ENCODE measurements around the gene DPP10. TPM values are rescaled to one million over a fixed set of nuclear protein-coding genes. Genes with fewer than 3 reads are reported as not detected.
A peak's percentile ranks its signal among the peaks of the same experiment; 100 is the strongest.

Gene DPP10
- total RNA-seq, 3 donors from 2014 or later (not counting 1 experiment from before 2014, with no cell fraction given): not detected

DNA sequence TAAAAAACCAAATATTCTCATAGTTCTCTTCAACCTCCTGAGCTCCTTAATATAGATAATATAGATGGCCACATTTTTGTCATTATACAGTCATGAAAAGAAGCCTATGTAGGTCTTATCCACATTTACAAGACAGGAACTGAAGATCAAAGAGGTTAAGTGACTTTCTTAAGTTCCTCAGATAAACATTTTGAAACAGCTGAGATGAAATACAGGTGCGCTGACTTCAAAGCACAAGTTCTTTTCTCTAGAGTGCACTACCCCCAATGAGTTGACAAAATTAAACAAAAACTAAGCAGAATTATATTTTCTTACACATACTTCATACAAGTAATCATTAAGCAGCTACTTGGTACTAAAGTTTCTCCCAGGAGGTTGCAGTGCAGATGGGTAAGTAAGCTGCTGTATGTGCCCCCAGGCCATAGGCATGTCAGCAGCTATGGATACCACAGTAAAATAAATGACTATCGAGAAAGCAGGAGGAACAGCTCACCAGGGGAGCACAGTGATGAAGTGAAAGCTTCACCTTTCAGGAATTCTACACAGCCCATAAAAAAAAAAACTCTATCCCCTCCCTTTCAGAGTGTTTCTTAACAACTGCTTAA is 199.8 kb downstream of the DPP10 start:
- TF ChIP-seq, protein P1, sequence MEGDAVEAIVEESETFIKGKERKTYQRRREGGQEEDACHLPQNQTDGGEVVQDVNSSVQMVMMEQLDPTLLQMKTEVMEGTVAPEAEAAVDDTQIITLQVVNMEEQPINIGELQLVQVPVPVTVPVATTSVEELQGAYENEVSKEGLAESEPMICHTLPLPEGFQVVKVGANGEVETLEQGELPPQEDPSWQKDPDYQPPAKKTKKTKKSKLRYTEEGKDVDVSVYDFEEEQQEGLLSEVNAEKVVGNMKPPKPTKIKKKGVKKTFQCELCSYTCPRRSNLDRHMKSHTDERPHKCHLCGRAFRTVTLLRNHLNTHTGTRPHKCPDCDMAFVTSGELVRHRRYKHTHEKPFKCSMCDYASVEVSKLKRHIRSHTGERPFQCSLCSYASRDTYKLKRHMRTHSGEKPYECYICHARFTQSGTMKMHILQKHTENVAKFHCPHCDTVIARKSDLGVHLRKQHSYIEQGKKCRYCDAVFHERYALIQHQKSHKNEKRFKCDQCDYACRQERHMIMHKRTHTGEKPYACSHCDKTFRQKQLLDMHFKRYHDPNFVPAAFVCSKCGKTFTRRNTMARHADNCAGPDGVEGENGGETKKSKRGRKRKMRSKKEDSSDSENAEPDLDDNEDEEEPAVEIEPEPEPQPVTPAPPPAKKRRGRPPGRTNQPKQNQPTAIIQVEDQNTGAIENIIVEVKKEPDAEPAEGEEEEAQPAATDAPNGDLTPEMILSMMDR (IDR thresholded peaks at IDR 0.05): no peak
- no peak overlapping the region for H3K4me3 Mint-ChIP-seq
- intact Hi-C loops (cut with micrococcal nuclease): no loop called here
- 75% methylated on average over 2 of the region's 2 CpGs for WGBS (ENCODE audit: insufficient coverage)
- Histone ChIP-seq H3K4me3 (ENCODE audit: low read length) (no peak overlapping the region), H3K4me1 (ENCODE audit: control insufficient read depth, insufficient read depth, low read length) (no peaks in the 10 kb centered on the region), H3K9me3 (ENCODE audit: control insufficient read depth, insufficient read depth, low read length) (no peaks in the 10 kb centered on the region), H3K27ac (ENCODE audit: low read length) (no peak overlapping the region), H3K36me3 (ENCODE audit: control insufficient read depth, insufficient read depth, low read length) (no peaks in the 10 kb centered on the region), H3K27me3 (ENCODE audit: control insufficient read depth, insufficient read depth, low read length) (no peaks in the 10 kb centered on the region)
- H3K36me3 Mint-ChIP-seq: no peaks in the 10 kb centered on the region
- H3K9me3 Mint-ChIP-seq: peaks cover 3 to 6% of the 10 kb centered on the region in 2 donors
- no peaks in the 10 kb centered on the region for H3K4me1 Mint-ChIP-seq
- H3K27me3 Mint-ChIP-seq (ENCODE audit: low read depth in 2 of 2): no peaks in the 10 kb centered on the region
- no peak overlapping the region for H3K27ac Mint-ChIP-seq
- ATAC-seq: peak in 1 of 3 donors; percentile 30
- DNase-seq: peak in 1 of 2 donors; percentile 4

DNA sequence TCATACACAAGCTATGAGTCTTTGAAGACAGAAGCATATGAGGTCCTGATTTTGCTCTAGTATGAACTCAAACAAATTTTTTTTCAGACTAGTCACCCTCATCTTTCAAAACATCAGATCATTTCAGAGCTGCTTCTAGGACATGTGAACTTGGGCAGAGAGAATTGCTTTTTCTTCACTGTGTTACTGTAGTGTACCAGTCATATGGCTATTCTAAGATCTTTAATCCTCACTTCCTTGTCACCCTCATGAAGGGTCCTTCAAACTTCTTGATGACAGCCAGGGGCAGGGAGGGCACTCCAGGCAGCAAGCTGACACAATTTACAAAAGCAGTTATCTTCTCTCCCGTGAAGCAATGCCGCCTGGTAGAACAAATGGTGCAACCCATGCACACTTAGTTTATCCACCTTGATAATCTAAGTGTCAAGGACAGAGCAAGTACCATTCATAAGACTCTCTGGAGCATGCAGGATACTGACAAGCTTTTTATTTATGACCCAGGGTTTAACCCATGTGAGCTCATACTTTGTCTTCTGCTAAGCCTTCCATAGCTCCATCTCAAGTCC is 200.6 kb downstream of the DPP10 start:
- Histone ChIP-seq H3K9me3 (ENCODE audit: control insufficient read depth, insufficient read depth, low read length) (no peaks in the 10 kb centered on the region), H3K4me3 (ENCODE audit: low read length) (no peak overlapping the region), H3K27me3 (ENCODE audit: control insufficient read depth, insufficient read depth, low read length) (no peaks in the 10 kb centered on the region), H3K36me3 (ENCODE audit: control insufficient read depth, insufficient read depth, low read length) (no peaks in the 10 kb centered on the region), H3K4me1 (ENCODE audit: control insufficient read depth, insufficient read depth, low read length) (no peaks in the 10 kb centered on the region), H3K27ac (ENCODE audit: low read length) (no peak overlapping the region)
- H3K36me3 Mint-ChIP-seq: no peaks in the 10 kb centered on the region
- peaks cover 0 to 6% of the 10 kb centered on the region in 2 donors for H3K9me3 Mint-ChIP-seq
- no peak for ATAC-seq
- no peak overlapping the region for H3K27ac Mint-ChIP-seq
- H3K4me1 Mint-ChIP-seq: no peaks in the 10 kb centered on the region
- no peak overlapping the region for H3K4me3 Mint-ChIP-seq
- TF ChIP-seq, protein P1 (IDR thresholded peaks at IDR 0.05): no peak
- intact Hi-C loops (cut with micrococcal nuclease): no loop called here
- no peaks in the 10 kb centered on the region for H3K27me3 Mint-ChIP-seq (ENCODE audit: low read depth in 2 of 2)
- DNase-seq: no peak
- 94% methylated on average over 2 of the region's 2 CpGs for WGBS (ENCODE audit: insufficient coverage)

DNA sequence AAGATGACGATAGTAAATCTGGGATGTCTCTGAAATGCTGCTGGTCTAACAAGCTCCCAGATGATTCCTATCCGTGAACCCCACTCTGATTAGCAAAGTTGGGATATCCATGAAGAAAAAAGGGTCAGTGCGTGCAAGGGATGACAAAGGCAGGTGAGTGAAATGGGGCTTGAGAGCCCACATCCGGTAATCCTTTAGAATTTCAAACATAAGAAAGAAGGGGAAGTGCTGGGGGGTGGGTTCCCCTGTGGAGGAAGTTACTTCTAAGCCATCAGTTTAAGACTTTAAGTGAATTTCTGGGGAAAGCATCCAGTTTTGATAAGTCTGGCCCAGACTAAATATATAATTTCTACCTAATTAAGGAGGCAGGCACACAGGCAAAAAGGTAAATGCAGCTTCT is 209.5 kb downstream of the DPP10 start:
- Mint-ChIP-seq H3K4me1 (no peaks in the 10 kb centered on the region), H3K27ac (no peak overlapping the region), H3K27me3 (ENCODE audit: low read depth in 2 of 2) (no peaks in the 10 kb centered on the region), H3K9me3 (peaks cover 11 to 19% of the 10 kb centered on the region in 2 donors), H3K4me3 (no peak overlapping the region), H3K36me3 (no peaks in the 10 kb centered on the region)
- H3K27ac ChIP-seq (ENCODE audit: low read length): no peak overlapping the region
- no peak overlapping the region for H3K4me3 ChIP-seq (ENCODE audit: low read length)
- no peaks in the 10 kb centered on the region for H3K4me1 ChIP-seq (ENCODE audit: control insufficient read depth, insufficient read depth, low read length)
- ATAC-seq (no peak), DNase-seq (no peak)
- TF ChIP-seq, protein P1 (IDR thresholded peaks at IDR 0.05): no peak
- H3K9me3 ChIP-seq (ENCODE audit: control insufficient read depth, insufficient read depth, low read length): no peaks in the 10 kb centered on the region
- intact Hi-C loops (cut with micrococcal nuclease): no loop called here
- 26% methylated on average over 4 of the region's 4 CpGs for WGBS (ENCODE audit: insufficient coverage)
- H3K36me3 ChIP-seq (ENCODE audit: control insufficient read depth, insufficient read depth, low read length): no peaks in the 10 kb centered on the region
- H3K27me3 ChIP-seq (ENCODE audit: control insufficient read depth, insufficient read depth, low read length): no peaks in the 10 kb centered on the region
